T-helper 17 cell (primary cell): ENCODE measurements around the gene ADSL. TPM values are rescaled to one million over a fixed set of nuclear protein-coding genes. Genes with fewer than 3 reads are reported as not detected.

ENCODE experiments used
- ATAC-seq: fragments of 150-1000 bp; cut with Tn5 transposase; 2 replicates; pipeline ENCODE4 v1.10.0; 2021; ENCODE audit warnings: mild to moderate bottlenecking, moderate library complexity
- DNase-seq, 3 donors: peaks; one replicate each; pipeline versions ENCODE4 v3.0.0 to v3.0.0-alpha.2; 2020 to 2021
- H3K9me3 ChIP-seq: one replicate; pipeline ENCODE4 v1.7.0; 2013; ENCODE audit warnings: low read length, mild to moderate bottlenecking; ENCODE audit not compliant: control insufficient read depth, poor library complexity, severe bottlenecking
- H3K27ac Mint-ChIP-seq: one replicate; pipeline ENCODE4 v1.8.0; 2022; ENCODE audit warnings: mild to moderate bottlenecking, moderate library complexity, mixed read lengths
- H3K27me3 Mint-ChIP-seq: one replicate; pipeline ENCODE4 v1.8.0; 2022; ENCODE audit warnings: mixed read lengths
- H3K36me3 Mint-ChIP-seq: one replicate; pipeline ENCODE4 v1.8.0; 2022; ENCODE audit warnings: low read depth, mixed read lengths
- H3K4me1 Mint-ChIP-seq: one replicate; pipeline ENCODE4 v1.8.0; 2022; ENCODE audit warnings: mild to moderate bottlenecking, mixed read lengths
- H3K4me3 Mint-ChIP-seq: one replicate; pipeline ENCODE4 v1.8.0; 2022; ENCODE audit warnings: mild to moderate bottlenecking, moderate library complexity, mixed read lengths
- total RNA-seq, 4 donors: library from RNA in 2 of 4; stranded (reverse) in 2 of 4; gene quantifications; one replicate each; pipeline ENCODE4 v1.2.3 and lab custom pipeline; 2022 to 2026

ADSL gene
- total RNA-seq, 2 donors from 2014 or later, result 59.2 to 67.5 TPM

- Mint-ChIP-seq H3K4me1 (peaks cover 41% of the 10 kb centered on the region), H3K36me3 (peaks cover 1% of the 10 kb centered on the region), H3K27ac (peak overlapping the region; percentile 87), H3K27me3 (no peaks in the 10 kb centered on the region), H3K4me3 (no peak overlapping the region)
- DNase-seq, result no peak
- H3K9me3 ChIP-seq, result no peaks in the 10 kb centered on the region
- ATAC-seq, result no peak
Observed at GRCh38 chr22:40320687-40321086, 25.6 kb upstream of the ADSL start.

DNA sequence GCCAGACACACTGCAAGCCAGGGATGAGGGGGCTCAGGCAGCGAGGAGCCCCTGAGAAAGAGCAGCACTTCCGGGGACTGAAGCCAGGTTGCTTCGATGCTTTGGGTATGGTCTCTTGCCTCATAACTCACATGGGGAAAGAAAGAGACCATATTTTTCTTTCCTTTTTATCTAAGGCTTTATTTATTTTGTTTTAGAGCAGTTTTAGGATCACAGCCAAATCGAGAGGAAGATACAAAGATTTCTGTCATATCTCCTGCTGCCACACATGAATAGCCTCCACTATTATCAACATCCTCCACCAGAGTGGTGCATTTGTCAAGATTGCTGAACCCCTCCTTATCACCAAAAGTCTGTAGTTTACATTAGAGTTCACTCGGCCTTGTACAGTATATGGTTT is 24.3 kb upstream of the ADSL start:
- H3K9me3 ChIP-seq, result no peaks in the 10 kb centered on the region
- no peak overlapping the region for H3K4me3 Mint-ChIP-seq
- DNase-seq, result no peak
- H3K27ac Mint-ChIP-seq, result peak overlapping the region; percentile 97
- H3K4me1 Mint-ChIP-seq, result peaks cover 42% of the 10 kb centered on the region
- H3K27me3 Mint-ChIP-seq, result no peaks in the 10 kb centered on the region
- no peaks in the 10 kb centered on the region for H3K36me3 Mint-ChIP-seq
- no peak for ATAC-seq

- peak overlapping the region; percentile 45 for H3K4me3 Mint-ChIP-seq
- H3K36me3 Mint-ChIP-seq, result peaks cover 3% of the 10 kb centered on the region
- H3K27ac Mint-ChIP-seq, result peak overlapping the region; percentile 97
- no peak for ATAC-seq
- H3K9me3 ChIP-seq, result no peaks in the 10 kb centered on the region
- H3K4me1 Mint-ChIP-seq, result peaks cover 50% of the 10 kb centered on the region
- no peak for DNase-seq
- no peaks in the 10 kb centered on the region for H3K27me3 Mint-ChIP-seq
Observed at GRCh38 chr22:40322818-40323447, 23.4 kb upstream of the ADSL start.

GRCh38 chr22:40323681-40324171 is 22.6 kb upstream of the ADSL start:
- peaks cover 3% of the 10 kb centered on the region for H3K36me3 Mint-ChIP-seq
- DNase-seq (no peak), ATAC-seq (peak; percentile 10)
- peaks cover 53% of the 10 kb centered on the region for H3K4me1 Mint-ChIP-seq
- H3K9me3 ChIP-seq, result no peaks in the 10 kb centered on the region
- no peaks in the 10 kb centered on the region for H3K27me3 Mint-ChIP-seq
- peak overlapping the region; percentile 97 for H3K27ac Mint-ChIP-seq
- H3K4me3 Mint-ChIP-seq, result peak overlapping the region; percentile 85

- peak; percentile 89 for ATAC-seq
- Mint-ChIP-seq H3K4me1 (peaks cover 53% of the 10 kb centered on the region), H3K36me3 (peaks cover 3% of the 10 kb centered on the region)
Observed at GRCh38 chr22:40324468-40325305, 21.6 kb upstream of the ADSL start.

DNA sequence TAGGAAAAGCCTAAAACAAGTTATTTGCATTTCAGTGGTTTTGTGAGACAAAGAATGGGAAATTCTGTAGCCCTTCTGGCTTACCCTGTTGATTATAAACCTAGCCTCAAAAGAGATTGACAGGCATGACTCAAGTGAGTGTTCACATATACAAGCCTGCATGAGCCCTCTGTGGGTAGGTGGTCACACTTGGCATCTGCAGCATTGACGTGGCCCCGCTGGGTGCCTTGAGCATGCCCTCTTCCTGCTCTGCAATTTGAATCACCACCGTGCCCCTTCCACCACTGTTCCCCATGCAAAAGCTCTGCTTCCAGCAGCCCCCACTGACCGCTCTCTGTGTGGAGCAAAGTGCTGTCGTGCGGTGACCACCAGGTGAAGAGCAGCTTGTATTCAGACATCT is 21.0 kb upstream of the ADSL start:
- H3K27ac Mint-ChIP-seq, result peak overlapping the region; percentile 97
- no peaks in the 10 kb centered on the region for H3K27me3 Mint-ChIP-seq
- peaks cover 53% of the 10 kb centered on the region for H3K4me1 Mint-ChIP-seq
- peak in 1 of 3 donors; percentile 31 for DNase-seq
- H3K9me3 ChIP-seq, result no peaks in the 10 kb centered on the region
- peaks cover 3% of the 10 kb centered on the region for H3K36me3 Mint-ChIP-seq
- peak overlapping the region; percentile 85 for H3K4me3 Mint-ChIP-seq
- peak; percentile 62 for ATAC-seq

More at GRCh38 chr22:40324468-40325305, 21.6 kb upstream of the ADSL start:
- no peaks in the 10 kb centered on the region for H3K27me3 Mint-ChIP-seq
- peak in 1 of 3 donors; percentile 25 for DNase-seq
- H3K4me3 Mint-ChIP-seq, result peak overlapping the region; percentile 85
- H3K27ac Mint-ChIP-seq, result peak overlapping the region; percentile 97
- no peaks in the 10 kb centered on the region for H3K9me3 ChIP-seq

DNA sequence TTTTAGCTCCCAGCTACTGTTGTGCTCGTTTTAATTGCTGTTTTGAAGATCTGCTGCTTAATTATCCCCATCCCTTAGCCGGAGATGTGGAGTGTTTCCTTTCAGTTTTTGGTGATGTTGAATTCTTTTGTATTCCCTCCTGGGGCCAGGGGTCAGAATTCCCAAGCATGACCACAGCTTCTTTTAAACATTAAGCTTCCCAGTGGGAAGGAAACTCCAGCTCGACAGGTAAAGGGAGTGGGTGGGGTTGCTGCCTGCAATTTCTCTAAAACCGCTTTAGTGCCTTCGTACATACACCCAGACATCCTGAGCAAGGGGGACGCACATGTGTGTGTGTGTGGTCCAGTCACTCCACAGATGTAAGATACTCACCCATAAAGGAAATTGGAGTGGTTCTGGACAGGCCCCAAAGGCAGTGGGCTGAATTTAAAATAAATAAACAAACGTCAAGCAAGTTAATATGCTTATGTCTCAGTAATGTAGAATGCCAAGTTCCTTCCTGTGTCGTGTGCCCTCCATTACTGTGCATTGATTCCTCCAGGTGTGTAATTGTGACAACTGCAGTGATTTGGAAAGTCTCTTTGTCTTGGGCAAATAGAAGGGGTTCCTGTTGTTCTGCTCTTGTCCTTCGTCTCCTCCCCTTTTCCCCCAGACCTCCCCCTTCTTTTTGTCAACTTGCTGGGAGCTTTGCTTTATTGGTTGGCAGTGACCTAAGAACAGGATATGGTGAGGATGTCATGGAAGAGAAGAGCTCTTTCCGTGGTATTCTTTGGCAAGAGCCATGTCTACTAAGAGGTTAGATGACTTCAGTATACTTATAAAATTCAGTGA is 19.2 kb upstream of the ADSL start:
- H3K4me1 Mint-ChIP-seq, result peaks cover 51% of the 10 kb centered on the region
- peak overlapping the region; percentile 97 for H3K27ac Mint-ChIP-seq
- peaks cover 3% of the 10 kb centered on the region for H3K36me3 Mint-ChIP-seq
- peak overlapping the region; percentile 43 for H3K4me3 Mint-ChIP-seq
- H3K9me3 ChIP-seq, result no peaks in the 10 kb centered on the region
- DNase-seq (no peak), ATAC-seq (no peak)
- no peaks in the 10 kb centered on the region for H3K27me3 Mint-ChIP-seq

GRCh38 chr22:40328546-40329456 is 17.5 kb upstream of the ADSL start:
- peaks cover 58% of the 10 kb centered on the region for H3K4me1 Mint-ChIP-seq
- H3K36me3 Mint-ChIP-seq, result peaks cover 3% of the 10 kb centered on the region
- H3K4me3 Mint-ChIP-seq, result peak overlapping the region; percentile 7
- peak overlapping the region; percentile 97 for H3K27ac Mint-ChIP-seq
- DNase-seq (no peak), ATAC-seq (no peak)
- no peaks in the 10 kb centered on the region for H3K27me3 Mint-ChIP-seq
- no peaks in the 10 kb centered on the region for H3K9me3 ChIP-seq

GRCh38 chr22:40329466-40329865 is 16.8 kb upstream of the ADSL start:
- no peak for DNase-seq
- peaks cover 58% of the 10 kb centered on the region for H3K4me1 Mint-ChIP-seq

GRCh38 chr22:40330086-40330485 is 16.2 kb upstream of the ADSL start:
- H3K27me3 Mint-ChIP-seq, result no peaks in the 10 kb centered on the region
- peaks cover 3% of the 10 kb centered on the region for H3K36me3 Mint-ChIP-seq
- no peaks in the 10 kb centered on the region for H3K9me3 ChIP-seq
- no peak overlapping the region for H3K4me3 Mint-ChIP-seq
- ATAC-seq (no peak), DNase-seq (no peak)
- peak overlapping the region; percentile 66 for H3K27ac Mint-ChIP-seq
- H3K4me1 Mint-ChIP-seq, result peaks cover 58% of the 10 kb centered on the region

More at GRCh38 chr22:40329466-40329865, 16.8 kb upstream of the ADSL start:
- Mint-ChIP-seq H3K36me3 (peaks cover 3% of the 10 kb centered on the region), H3K4me3 (no peak overlapping the region), H3K27ac (peak overlapping the region; percentile 66), H3K27me3 (no peaks in the 10 kb centered on the region)
- no peaks in the 10 kb centered on the region for H3K9me3 ChIP-seq
- ATAC-seq, result no peak

DNA sequence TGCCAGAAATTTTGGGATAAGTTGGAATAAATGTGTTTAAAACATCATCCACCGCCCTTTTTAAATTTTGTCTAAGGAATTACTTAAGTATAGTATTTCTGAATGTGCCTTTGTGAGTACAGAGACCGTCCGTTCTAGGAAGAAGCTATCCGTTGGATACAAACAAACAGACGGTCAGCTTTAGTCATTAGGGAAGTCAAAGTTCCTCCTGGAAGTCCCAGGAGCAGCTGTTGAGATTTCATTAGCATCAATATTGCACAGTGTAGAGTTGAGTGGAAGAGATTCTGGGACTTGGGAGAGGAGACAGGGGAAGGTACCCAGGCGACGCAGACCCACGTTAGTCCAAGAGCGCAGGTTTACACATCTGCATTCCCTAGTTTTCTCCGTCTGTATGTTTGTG is 15.7 kb upstream of the ADSL start:
- H3K9me3 ChIP-seq, result no peaks in the 10 kb centered on the region
- ATAC-seq (no peak), DNase-seq (no peak)
- Mint-ChIP-seq H3K27ac (peak overlapping the region; percentile 66), H3K4me3 (peak overlapping the region; percentile 9), H3K4me1 (peaks cover 52% of the 10 kb centered on the region), H3K27me3 (no peaks in the 10 kb centered on the region), H3K36me3 (peaks cover 3% of the 10 kb centered on the region)

DNA sequence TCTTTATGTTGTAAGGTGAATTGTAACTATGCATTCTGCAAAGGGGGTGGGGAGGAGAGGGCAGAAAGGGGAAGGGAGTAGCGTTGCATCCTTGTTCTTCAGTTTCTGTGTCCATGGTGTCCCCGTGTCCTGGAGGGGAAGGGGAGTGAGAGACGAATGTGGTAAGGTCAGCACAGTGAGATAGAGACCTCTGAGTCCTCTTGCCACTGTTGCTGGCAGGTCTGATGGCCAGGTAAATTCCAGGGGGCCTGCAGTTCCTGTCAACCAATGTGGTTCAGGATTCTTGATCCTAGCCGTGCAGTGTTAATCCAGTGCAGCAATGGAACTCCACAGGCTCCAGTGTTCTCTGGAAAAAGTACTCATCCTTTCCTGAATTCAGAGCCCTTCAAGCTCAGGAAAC is 14.6 kb upstream of the ADSL start:
- Mint-ChIP-seq H3K36me3 (peaks cover 3% of the 10 kb centered on the region), H3K27me3 (no peaks in the 10 kb centered on the region), H3K27ac (peak overlapping the region; percentile 97), H3K4me1 (peaks cover 55% of the 10 kb centered on the region), H3K4me3 (peak overlapping the region; percentile 63)
- ATAC-seq (no peak), DNase-seq (no peak)
- H3K9me3 ChIP-seq, result no peaks in the 10 kb centered on the region
